ENCODE data around the gene PSD. TPM values are rescaled to one million over a fixed set of nuclear protein-coding genes. Genes with fewer than 3 reads are reported as not detected.

The PSD gene
- total and polyA plus RNA-seq, 10 of the 15 experiments (the other 5 are each of a cell fraction or from before 2014, with no cell fraction given), result 0.11 to 2.0 (median 0.49) TPM; not detected in 2

GRCh38 chr10:102420714-102421506 is 2.3 kb upstream of the PSD start, which contains the start of gene FBXL15 (continued):
- TF ChIP-seq EED (IDR thresholded peaks at IDR 0.05; ENCODE audit: low read depth) (no peak; the same call in 1 of the 2 replicates), PAX5 (IDR thresholded peaks at IDR 0.05; ENCODE audit: borderline replicate concordance, low read depth, low read length) (no peak), RELA (IDR thresholded peaks at IDR 0.05; ENCODE audit: borderline replicate concordance, partially characterized antibody) (peak; percentile 78), RAD21 (IDR thresholded peaks at IDR 0.05; ENCODE audit: insufficient read depth, low read depth, low read length) (no peak), USF1 (IDR thresholded peaks at IDR 0.05; ENCODE audit: borderline replicate concordance, extremely low read length, insufficient read depth, low read depth, low read length) (peak; percentile 19), PAX8 (IDR thresholded peaks at IDR 0.05) (no peak), ZBTB33 (IDR thresholded peaks at IDR 0.05) (no peak), BMI1 (IDR thresholded peaks at IDR 0.05; ENCODE audit: borderline replicate concordance) (no peak), YY1 (IDR thresholded peaks at IDR 0.05; ENCODE audit: low read depth, low read length) (peak; percentile 92), GATAD2B (conservative IDR thresholded peaks at IDR 0.05; ENCODE audit: low read depth) (peak; percentile 75; the same call in 1 of the 2 replicates), NKRF (conservative IDR thresholded peaks at IDR 0.05) (no peak), RFX5 (IDR thresholded peaks at IDR 0.05; ENCODE audit: low read depth, low read length) (0 out of 2 replicates have a peak, but pooled peaks have one; percentile 39), ATF2 (IDR thresholded peaks at IDR 0.05; ENCODE audit: low read length) (no peak), CEBPZ (IDR thresholded peaks at IDR 0.05; ENCODE audit: low read depth, low read length) (peak; percentile 44; the same call in 1 of the 2 replicates), ZBED1 (IDR thresholded peaks at IDR 0.05; ENCODE audit: borderline replicate concordance) (no peak), E4F1 (IDR thresholded peaks at IDR 0.05; ENCODE audit: borderline replicate concordance, partially characterized antibody) (peak; percentile 75)

Measured in GM12878 (cell line).